RWPE1 (cell line): Measurements from ENCODE around the gene ZDHHC16.

ENCODE experiments used
- CTCF ChIA-PET: fragments of 350-600 bp; sonication (Branson Sonifier 250); formaldehyde crosslinking; extraction: SDS; loops from one replicate; lab custom pipeline; 2021; lab: Yijun Ruan, JAX
- POLR2A ChIA-PET: fragments of 400-600 bp; formaldehyde crosslinking; extraction: SDS; loops from one replicate; lab custom pipeline; 2020; ENCODE audit warnings: antibody characterized with exemption; ENCODE audit not compliant: low non-redundant PET; lab: Yijun Ruan, JAX
- DNase-seq: peaks from one replicate; pipeline ENCODE4 v3.0.0; 2012; ENCODE audit warnings: low spot score
- H3K27ac ChIP-seq: fragments of 450-650 bp; 2 replicates; pipeline ENCODE4 v1.5.1; 2017
- TF ChIP-seq, protein P1 (sequence below): fragments of 450-650 bp; conservative IDR thresholded peaks from 2 replicates; pipeline ENCODE4 v1.5.1; 2017; ENCODE audit warnings: low read depth, mild to moderate bottlenecking

ZDHHC16 gene

DNA sequence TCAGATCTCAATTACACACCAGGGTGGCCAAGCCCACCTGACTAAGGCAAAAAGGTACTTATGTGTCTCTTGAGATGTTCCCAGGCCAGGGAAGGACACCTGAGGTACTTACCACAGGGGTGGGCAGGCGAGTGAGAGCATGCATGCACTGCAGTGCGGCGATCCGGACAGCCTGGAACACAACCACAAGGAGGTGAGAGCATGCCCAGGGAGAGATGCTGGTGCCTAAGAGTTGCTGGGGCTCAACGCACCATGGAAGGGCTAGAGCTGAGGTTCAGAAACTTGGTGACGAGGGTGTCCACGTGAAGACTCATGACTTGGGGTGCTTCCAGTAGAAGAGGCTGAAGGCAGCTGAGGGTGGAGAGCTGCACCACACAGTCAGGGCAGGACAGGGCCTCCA is 13.1 kb downstream of the ZDHHC16 start:
- TF ChIP-seq, protein P1, sequence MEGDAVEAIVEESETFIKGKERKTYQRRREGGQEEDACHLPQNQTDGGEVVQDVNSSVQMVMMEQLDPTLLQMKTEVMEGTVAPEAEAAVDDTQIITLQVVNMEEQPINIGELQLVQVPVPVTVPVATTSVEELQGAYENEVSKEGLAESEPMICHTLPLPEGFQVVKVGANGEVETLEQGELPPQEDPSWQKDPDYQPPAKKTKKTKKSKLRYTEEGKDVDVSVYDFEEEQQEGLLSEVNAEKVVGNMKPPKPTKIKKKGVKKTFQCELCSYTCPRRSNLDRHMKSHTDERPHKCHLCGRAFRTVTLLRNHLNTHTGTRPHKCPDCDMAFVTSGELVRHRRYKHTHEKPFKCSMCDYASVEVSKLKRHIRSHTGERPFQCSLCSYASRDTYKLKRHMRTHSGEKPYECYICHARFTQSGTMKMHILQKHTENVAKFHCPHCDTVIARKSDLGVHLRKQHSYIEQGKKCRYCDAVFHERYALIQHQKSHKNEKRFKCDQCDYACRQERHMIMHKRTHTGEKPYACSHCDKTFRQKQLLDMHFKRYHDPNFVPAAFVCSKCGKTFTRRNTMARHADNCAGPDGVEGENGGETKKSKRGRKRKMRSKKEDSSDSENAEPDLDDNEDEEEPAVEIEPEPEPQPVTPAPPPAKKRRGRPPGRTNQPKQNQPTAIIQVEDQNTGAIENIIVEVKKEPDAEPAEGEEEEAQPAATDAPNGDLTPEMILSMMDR: no peak
- DNase-seq: no peak
- 0 out of 2 replicates have a peak overlapping the region, but pooled peaks have one; percentile 7 for H3K27ac ChIP-seq
- CTCF ChIA-PET: interaction anchor here (1.1 kb wide), 1 partner anchor 152 kb away, joined by 6 read pairs; no protein-coding TSS in a partner anchor
- POLR2A ChIA-PET: no interaction called here

DNA sequence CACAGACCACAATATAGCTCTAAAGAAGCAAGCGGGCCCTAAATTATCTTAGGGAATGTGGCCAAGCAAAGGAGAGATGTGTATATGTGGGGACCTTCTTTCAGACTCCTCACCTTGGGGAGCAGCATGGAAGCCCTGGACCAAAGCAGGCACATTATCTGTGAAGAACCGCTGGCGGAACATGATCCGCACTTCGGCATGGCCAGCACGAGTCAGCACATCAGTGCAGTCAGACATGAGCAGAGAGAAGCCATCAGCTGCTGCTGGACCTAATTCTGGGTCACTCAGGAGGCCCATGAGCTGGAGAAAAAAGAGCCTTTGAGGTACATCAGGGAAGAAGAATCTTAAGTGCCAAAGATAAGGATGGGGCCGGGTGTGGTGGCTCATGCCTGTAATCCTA is 14.0 kb downstream of the ZDHHC16 start:
- TF ChIP-seq, protein P1: no peak
- H3K27ac ChIP-seq: peak overlapping the region; percentile 12; the same call in 1 of the 2 replicates
- POLR2A ChIA-PET: no interaction called here
- DNase-seq: no peak
- CTCF ChIA-PET: interaction anchor here (0.6 to 1.1 kb wide), 4 partner anchors 12 to 295 kb away, joined by 3 to 6 read pairs (median 4); no protein-coding TSS in a partner anchor

DNA sequence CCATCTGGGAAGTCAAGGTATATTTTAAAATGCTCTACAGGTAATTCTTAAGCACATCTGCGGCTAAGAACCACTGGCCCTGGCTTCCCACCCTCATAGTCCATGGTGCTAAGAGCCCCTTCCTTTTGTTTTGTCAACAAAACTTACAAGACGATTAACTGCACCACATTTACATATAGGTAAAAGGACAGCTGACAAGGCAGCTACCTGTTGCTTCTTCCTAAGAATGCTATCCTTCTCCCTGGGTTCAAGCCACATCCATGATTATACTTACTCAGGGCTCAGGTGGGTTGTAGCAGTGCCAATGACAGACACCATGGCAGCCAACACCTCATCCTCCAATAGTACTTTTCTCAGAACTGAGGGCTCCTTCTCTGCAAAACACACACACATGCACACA is 16.3 kb downstream of the ZDHHC16 start:
- TF ChIP-seq, protein P1: no peak
- H3K27ac ChIP-seq: no peak overlapping the region
- ChIA-PET CTCF (interaction anchor here (0.7 kb wide), 1 partner anchor 180 kb away, joined by 4 read pairs; no protein-coding TSS in a partner anchor), POLR2A (no interaction called here)
- DNase-seq: no peak

DNA sequence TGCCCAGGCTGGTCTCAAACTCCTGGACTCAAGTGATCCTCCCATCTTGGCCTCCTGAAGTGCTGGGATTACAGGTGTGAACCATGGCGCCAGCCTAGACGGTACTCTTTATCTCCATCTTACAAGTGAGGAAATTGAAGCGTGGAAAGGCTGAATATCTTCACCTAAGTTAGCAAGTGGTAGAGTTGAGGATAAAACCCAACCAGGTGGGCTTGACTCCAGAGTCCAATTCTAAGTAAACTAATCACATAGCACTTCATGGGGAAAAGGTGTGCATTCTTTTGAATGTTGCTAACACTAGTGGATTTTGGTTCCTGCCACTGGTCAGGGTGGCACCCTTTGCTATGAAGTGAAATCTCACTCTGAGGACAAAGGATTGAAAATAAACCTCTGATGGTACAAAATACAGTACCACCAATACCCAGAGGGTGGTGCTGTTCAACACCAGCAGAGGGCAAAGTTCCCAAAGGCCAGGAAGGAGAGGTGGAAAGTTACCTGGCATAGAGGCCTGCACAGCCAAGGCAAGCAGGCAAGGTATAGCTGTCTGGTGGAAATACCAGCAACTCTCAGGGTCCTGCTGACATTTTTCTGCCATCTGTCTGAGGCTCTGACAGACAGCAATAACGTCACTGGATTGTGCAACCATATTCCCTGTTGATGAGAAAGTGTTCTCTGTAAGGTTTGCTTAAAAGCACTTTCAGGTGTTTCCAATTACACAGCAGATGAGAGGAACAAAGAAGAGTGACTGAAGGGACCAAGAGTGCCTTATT is 17.6 kb downstream of the ZDHHC16 start:
- TF ChIP-seq, protein P1: peak; percentile 82
- peak; percentile 77 for DNase-seq
- CTCF ChIA-PET: interaction anchor here (0.6 to 3.9 kb wide), 8 partner anchors 10 to 181 kb away, joined by 3 to 18 read pairs (median 5); partner anchors contain the start of gene HOGA1
- H3K27ac ChIP-seq: peak overlapping the region; percentile 54
- POLR2A ChIA-PET: no interaction called here

DNA sequence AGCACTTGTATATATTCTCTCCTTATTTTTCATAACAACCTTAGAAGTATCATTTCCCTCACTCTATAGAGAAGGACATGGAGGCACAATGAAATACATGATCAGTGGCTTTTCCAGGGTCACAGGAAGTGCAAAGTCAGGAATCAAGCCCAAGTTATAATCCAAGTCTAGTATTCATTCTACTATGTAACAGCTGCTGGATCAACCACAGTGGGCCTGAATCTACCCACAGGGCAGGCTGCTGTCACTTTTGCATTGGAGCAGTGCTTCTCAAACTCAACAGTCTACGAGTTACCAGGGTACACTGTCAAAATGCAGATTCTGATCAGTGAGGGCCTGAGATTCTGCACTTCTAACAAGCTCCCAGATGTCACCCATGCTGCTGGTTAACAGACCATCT is 18.3 kb downstream of the ZDHHC16 start:
- no peak for DNase-seq
- ChIA-PET POLR2A (no interaction called here), CTCF (interaction anchor here (0.6 to 3.9 kb wide), 9 partner anchors 11 to 213 kb away, joined by 3 to 18 read pairs (median 5); partner anchors contain the start of gene HOGA1)
- H3K27ac ChIP-seq: peak overlapping the region; percentile 68
- TF ChIP-seq, protein P1: no peak

DNA sequence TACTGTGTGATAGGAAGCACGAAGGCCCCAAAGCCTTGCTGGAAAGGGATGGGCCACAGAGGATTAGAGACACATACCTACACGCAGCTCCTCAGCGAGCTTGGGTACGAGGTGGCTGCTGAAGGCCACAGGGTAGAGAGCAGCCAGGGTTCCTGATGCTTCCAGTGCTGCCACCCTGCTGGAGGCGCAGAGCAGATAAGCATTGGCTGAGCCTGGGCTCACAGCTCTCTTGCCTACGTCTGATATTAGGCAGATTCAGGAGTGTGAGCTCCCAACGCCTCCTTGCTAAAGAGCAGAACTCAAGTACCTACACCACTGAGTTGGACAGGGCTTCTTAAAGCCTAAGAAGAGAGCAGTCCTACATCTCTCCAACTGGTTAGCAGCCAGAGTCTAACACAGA is 20.0 kb downstream of the ZDHHC16 start:
- H3K27ac ChIP-seq: peak overlapping the region; percentile 68
- TF ChIP-seq, protein P1: no peak
- ChIA-PET POLR2A (interaction anchor here (0.6 kb wide), 1 partner anchor 179 kb away, joined by 7 read pairs; no protein-coding TSS in a partner anchor), CTCF (interaction anchor here (1.0 to 3.9 kb wide), 3 partner anchors 88 to 147 kb away, joined by 4 to 18 read pairs (median 8); no protein-coding TSS in a partner anchor)
- no peak for DNase-seq
